ENCODE results near the gene RBFOX2. TPM values are rescaled to one million over a fixed set of nuclear protein-coding genes. Genes with fewer than 3 reads are reported as not detected.

Gene RBFOX2
- total and polyA plus RNA-seq, 2 donors (not counting 3 experiments of a cell fraction or from before 2014, with no cell fraction given) = 125 to 142 TPM

DNA sequence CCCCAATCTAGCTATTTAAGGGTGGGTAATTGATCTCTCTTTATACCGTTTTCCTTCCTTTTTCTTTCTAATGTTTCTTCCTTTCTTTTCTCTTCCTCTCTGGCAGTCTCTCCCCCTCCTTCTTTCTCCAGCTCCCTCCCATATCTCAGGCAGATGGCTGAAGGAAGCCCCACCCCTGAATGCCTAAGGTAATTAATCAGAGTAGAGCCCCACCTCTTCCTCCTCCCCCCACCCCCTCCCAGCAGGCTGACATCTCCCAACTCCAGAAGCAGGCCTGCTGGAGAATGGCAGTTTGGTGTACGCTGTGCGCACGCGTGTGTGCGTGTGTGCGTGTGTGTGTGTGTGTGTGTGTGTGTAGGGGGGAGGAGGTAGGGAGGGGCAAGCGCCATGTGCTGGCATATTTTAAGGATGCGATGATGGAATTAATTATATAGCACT is 188.3 kb downstream of the RBFOX2 start:
- Histone ChIP-seq H3K4me3 (replicated peaks in 1 of 3; ENCODE audit: insufficient read depth in 1 of 3, low read depth in 1 of 3, low read length in 3 of 3) (peak overlapping the region; percentile 57 to 87 (median 80)), H3K4me1 (ENCODE audit: control insufficient read depth, extremely low read depth, insufficient read depth, low read length) (peaks cover 40% of the 10 kb centered on the region), H3K9me1 (replicated peaks; ENCODE audit: control insufficient read depth, extremely low read depth, insufficient read depth, low read length) (no peaks in the 10 kb centered on the region), H3K9me3 (replicated peaks; ENCODE audit: control insufficient read depth, insufficient read depth, low read length) (no peaks in the 10 kb centered on the region), H3K4me2 (ENCODE audit: insufficient read depth, low read length) (peak overlapping the region; percentile 99), H3K27ac (ENCODE audit: insufficient read depth, low read depth, low read length) (peak overlapping the region; percentile 73), H3K79me2 (ENCODE audit: control insufficient read depth, insufficient read depth, low read length) (peaks cover 39% of the 10 kb centered on the region), H3K27me3 (ENCODE audit: control insufficient read depth in 2 of 2, insufficient read depth in 2 of 2, low read length in 2 of 2) (no peaks in the 10 kb centered on the region), H3K36me3 (ENCODE audit: control insufficient read depth in 2 of 2, extremely low read depth in 1 of 2, insufficient read depth in 2 of 2, low read length in 2 of 2) (no peaks in the 10 kb centered on the region), H3K9ac (replicated peaks; ENCODE audit: extremely low read depth, insufficient read depth, low read length) (peak overlapping the region; percentile 80), H4K20me1 (replicated peaks; ENCODE audit: control insufficient read depth, extremely low read depth, insufficient read depth, low read length) (no peaks in the 10 kb centered on the region), H2AFZ (ENCODE audit: low read depth, low read length) (no peak overlapping the region)
- ChIA-PET POLR2A (interaction anchor here (0.6 to 0.7 kb wide), 5 partner anchors 9 to 303 kb away, joined by 3 to 6 read pairs (median 4); no protein-coding TSS in a partner anchor), CTCF (interaction anchor here (1.0 to 2.5 kb wide), 12 partner anchors 9 to 410 kb away, joined by 3 to 9 read pairs (median 4); no protein-coding TSS in a partner anchor)
- DNase-seq (ENCODE audit: low read depth, low spot score) = peak; percentile 96
- peak; percentile 74 for FAIRE-seq
- dilution Hi-C loops (cut with MboI; ENCODE audit: extremely low pct_ligation_motif_present, low sequenced_read_pairs) = no loop called here
- TF ChIP-seq POLR2A (IDR thresholded peaks at IDR 0.05; ENCODE audit: low read depth, low read length) (peak; percentile 52), EZH2 (IDR thresholded peaks at IDR 0.05; ENCODE audit: borderline replicate concordance, low read depth, low read length, severe bottlenecking) (no peak), POLR2AphosphoS5 (IDR thresholded peaks at IDR 0.05; ENCODE audit: insufficient read depth, low read depth, low read length) (peak; percentile 14), JUN (IDR thresholded peaks at IDR 0.05; ENCODE audit: borderline replicate concordance, insufficient read depth, insufficient read length, low read depth) (no peak), MYC (IDR thresholded peaks at IDR 0.05; ENCODE audit: low read depth, low read length) (peak; percentile 92), GATA2 (IDR thresholded peaks at IDR 0.05; ENCODE audit: insufficient read depth, insufficient read length, low read depth, low read length) (no peak), FOS (IDR thresholded peaks at IDR 0.05; ENCODE audit: borderline replicate concordance, insufficient read depth, low read length) (peak; percentile 14)
- TF ChIP-seq, protein P1, sequence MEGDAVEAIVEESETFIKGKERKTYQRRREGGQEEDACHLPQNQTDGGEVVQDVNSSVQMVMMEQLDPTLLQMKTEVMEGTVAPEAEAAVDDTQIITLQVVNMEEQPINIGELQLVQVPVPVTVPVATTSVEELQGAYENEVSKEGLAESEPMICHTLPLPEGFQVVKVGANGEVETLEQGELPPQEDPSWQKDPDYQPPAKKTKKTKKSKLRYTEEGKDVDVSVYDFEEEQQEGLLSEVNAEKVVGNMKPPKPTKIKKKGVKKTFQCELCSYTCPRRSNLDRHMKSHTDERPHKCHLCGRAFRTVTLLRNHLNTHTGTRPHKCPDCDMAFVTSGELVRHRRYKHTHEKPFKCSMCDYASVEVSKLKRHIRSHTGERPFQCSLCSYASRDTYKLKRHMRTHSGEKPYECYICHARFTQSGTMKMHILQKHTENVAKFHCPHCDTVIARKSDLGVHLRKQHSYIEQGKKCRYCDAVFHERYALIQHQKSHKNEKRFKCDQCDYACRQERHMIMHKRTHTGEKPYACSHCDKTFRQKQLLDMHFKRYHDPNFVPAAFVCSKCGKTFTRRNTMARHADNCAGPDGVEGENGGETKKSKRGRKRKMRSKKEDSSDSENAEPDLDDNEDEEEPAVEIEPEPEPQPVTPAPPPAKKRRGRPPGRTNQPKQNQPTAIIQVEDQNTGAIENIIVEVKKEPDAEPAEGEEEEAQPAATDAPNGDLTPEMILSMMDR (IDR thresholded peaks at IDR 0.05; ENCODE audit: extremely low read depth in 1 of 2, insufficient read depth in 1 of 2, low read depth in 1 of 2, low read length in 2 of 2) = no peak
- TF ChIP-seq, protein P2, sequence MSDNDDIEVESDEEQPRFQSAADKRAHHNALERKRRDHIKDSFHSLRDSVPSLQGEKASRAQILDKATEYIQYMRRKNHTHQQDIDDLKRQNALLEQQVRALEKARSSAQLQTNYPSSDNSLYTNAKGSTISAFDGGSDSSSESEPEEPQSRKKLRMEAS (IDR thresholded peaks at IDR 0.05; ENCODE audit: insufficient read depth, insufficient read length) = peak; percentile 52
- BruUV-seq (replicated peaks) = no TSS peak
- intact Hi-C loops (cut with micrococcal nuclease) = loop anchor here (1.0 to 5.0 kb wide), 3 partner anchors 42 to 284 kb away; no protein-coding TSS in a partner anchor
